T47D (cell line): ENCODE data around the gene HIRIP3.
"Not testable (repeated sequence)": the region's sequence is repeated elsewhere in the genome, so short reads cannot be mapped to it uniquely, and the experiment has no call there.

ENCODE experiments used
- DNase-seq, 2 experiments: peaks; one replicate each; pipeline versions ENCODE4 v3.0.0 to v3.0.0-alpha.2; 2011 to 2012; ENCODE audit warnings: low read depth in 1 of 2, low spot score in 1 of 2
- JUND ChIP-seq: IDR thresholded peaks from 2 replicates; pipeline ENCODE4 v1.6.1; 2012; ENCODE audit warnings: low read depth
- in situ Hi-C: cut with HindIII; loops from 2 replicates; pipeline ENCODE4 v1.10.0; 2016; ENCODE audit warnings: low sequenced_read_pairs, low pct_unique_long_range_greater_than_20kb

The HIRIP3 gene, protein sequence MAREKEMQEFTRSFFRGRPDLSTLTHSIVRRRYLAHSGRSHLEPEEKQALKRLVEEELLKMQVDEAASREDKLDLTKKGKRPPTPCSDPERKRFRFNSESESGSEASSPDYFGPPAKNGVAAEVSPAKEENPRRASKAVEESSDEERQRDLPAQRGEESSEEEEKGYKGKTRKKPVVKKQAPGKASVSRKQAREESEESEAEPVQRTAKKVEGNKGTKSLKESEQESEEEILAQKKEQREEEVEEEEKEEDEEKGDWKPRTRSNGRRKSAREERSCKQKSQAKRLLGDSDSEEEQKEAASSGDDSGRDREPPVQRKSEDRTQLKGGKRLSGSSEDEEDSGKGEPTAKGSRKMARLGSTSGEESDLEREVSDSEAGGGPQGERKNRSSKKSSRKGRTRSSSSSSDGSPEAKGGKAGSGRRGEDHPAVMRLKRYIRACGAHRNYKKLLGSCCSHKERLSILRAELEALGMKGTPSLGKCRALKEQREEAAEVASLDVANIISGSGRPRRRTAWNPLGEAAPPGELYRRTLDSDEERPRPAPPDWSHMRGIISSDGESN

DNA sequence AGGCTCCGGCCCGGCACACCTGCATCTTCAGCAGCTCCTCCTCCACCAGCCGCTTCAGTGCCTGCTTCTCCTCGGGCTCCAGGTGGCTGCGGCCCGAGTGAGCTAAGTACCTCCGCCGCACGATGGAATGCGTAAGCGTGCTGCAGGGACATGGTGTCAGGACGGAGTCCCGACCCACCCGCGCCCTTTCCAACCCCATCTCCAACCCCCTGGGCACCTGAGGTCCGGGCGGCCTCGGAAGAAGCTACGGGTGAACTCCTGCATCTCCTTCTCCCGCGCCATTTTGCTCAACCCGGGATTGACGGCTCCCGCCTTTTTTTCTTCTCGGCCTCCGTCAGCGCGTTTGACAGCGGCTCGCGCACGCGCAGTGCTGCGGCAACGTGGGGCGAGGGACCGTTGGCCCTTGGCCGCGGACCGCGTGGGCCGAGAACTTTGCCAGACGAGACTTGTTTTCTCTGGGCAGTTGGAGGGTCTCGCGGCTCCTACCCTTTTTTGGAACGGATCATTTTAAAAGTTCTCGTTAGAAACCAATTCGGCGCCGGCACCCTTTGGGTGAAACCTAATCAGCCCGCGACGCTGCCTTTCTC, at the start of gene HIRIP3:
TSS of gene HIRIP3 (minus strand) at position 294 of the 587 bp plus-strand sequence. CDS start at position 282, 12 bp downstream.
- in situ Hi-C loops: no loop called here

DNA sequence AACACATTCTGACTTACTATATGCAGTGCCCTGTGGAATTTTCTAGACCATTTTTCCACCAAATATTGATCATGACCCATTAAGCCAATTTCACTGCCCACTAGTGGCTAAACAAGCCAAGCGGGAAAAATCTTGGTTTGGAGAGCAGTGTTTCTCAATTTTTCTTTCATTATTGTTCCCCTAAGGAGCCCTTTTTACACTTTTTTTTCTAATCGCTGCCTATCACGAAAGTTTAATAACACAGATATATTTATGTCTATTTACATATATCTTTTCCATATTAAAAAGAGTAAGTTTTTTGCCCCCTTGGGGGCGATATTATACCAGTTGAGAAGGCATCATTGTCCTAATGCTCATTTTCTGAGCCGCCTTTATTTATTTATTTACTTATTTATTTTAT, 46.4 kb upstream of the HIRIP3 start:
- in situ Hi-C loops: no loop called here
- no peak for TF ChIP-seq JUND
- peak in 1 of 2 experiments; percentile 58 for DNase-seq

More for the DNA sequence above, at the start of gene HIRIP3:
- peak; percentile 90 to 92 for DNase-seq
- no peak for TF ChIP-seq JUND

DNA sequence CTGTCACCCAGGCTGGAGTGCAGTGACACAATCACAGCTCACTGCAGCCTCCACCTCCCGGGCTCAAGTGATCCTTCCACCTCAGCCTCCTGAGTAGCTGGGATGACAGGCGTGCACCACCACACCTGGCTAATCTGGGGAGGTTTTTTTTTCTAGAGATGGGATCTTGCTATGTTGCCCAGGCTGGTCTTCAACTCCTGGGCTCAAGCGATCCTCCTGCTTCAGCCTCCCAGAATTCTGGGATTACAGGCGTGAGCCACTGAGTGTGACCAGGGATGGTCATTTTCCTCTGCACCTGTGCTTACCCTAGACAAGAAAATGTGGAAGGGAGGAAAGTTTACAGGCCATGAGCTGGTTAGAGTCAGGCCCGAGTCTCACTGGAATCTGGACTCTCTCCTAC, 45.3 kb upstream of the HIRIP3 start:
- DNase-seq, in situ Hi-C loops: not testable (repeated sequence)

DNA sequence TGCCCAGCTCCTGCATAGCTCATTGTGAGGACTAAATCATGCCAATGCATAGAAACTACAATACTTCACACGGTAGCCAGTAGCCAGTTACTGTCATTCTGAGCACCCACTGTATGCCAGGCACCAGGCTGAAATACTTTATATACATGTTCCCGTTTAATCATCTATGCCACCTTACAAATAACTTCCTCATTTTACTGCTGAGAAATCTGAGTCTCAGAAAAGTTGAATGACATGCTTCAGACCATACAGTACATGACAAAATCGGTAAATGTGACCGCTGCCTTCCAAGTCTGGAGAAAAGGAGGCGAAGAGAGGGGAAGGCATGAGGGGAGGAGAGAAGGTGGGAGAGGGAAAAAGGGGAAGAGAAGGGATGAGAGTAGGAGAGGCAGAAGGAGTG, 44.8 kb upstream of the HIRIP3 start:
- DNase-seq: no peak
- TF ChIP-seq JUND: no peak
- in situ Hi-C loops: no loop called here

DNA sequence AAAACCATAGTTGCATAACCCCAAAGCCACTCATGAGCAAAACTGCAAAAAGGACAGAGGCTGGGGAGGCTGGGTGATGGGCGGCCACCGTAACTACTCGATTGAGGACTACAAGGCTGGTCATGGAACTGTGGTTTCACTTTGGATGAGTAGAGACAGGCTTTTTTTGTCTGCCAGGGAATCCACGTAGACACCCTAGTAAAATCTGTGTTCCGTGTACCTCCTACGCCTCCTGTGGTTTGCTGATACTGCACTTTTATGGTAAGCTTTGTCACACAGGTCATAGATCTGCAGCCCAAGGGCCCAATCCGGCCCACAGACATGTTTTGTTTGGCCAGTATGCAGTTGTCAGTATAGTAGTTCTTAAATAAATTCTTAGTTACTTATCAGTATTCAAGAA, 37.9 kb upstream of the HIRIP3 start:
- TF ChIP-seq JUND: no peak
- in situ Hi-C loops: no loop called here
- no peak for DNase-seq

DNA sequence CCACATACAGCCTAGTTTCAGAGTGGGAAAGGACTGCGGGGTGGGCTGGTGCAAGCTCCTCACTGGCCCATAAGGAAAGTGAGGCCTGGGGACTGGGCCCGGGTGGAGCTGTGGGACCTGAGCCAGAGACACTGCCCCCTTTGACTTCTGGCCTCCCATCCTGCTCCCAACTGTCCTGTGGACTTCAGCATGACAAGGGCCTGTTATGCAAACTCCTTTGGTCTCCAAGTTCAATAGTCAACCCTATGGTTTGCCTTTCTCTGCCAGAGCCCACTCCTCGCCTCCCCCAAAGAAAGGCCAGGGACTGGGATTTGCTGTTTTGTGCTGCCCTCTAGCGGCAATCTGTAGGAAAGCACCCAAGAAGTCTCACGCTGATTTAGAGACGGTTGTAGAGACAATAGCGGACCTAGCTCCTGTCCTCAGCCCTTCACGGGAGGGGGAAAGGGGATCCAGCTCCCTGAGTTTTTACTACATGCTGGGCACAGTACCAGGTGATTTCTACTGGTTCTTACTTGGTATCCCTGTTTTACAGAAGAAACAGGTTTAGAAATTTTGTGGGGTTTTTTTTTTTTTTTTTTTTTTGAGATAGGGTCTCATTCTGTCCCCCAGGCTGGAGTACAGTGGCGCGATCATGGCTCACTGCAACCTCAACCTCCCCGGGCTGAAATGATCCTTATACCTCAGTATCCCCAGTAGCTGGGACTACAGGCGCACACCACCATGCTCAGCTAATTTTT, 36.8 kb upstream of the HIRIP3 start:
- in situ Hi-C loops: no loop called here
- TF ChIP-seq JUND: no peak
- peak in 1 of 2 experiments; percentile 77 for DNase-seq

DNA sequence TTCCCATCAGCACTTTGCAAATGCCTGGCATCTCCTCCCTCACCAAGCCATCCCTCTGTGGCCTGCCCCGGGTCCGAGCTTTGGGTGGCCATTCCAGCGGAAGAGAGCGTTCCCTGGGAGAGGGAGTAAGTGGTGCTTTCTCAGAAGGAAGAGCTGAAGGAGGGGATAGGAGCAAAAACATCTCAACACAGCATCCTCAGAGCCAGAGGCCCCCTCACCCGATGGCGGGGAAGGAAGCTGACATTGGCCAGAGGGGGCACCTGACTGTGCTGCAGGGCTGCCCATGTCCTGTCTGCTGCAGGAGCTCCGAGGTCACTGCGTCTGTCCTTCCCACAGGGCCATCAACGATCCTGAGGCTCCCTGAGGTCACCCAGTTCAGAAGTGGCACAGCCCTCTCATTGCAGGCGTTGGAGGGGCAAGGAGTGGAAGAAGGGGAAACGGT, 36.1 kb upstream of the HIRIP3 start:
- TF ChIP-seq JUND: no peak
- in situ Hi-C loops: no loop called here
- no peak for DNase-seq

DNA sequence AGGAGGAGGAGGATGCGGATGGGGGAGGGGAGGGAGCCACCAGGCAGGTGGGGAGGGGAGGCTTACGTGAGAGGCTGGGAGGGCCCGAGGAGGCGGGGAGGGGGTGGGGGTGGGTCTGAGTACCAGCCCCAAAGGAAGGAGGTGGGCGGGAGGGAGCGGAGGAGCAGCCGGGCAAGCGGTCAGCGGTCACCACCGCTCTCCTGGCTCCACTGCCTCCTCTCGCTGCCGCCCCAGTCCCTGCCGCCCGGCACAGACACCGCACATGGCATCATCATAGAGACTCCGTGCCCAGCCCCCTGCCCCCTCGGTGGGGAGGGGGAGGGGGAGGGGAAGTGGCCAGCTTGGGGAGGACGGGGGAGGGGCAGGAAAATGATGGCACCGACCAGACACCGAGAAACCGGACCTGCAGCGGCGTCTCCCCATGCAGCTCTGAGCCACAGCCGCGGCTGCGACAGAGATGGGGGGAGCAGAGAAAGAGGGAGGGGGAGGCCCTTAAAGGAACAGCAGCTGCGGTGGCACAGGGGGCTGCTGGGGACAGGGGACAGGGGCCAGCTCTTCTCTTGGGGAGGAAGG, 35.5 kb upstream of the HIRIP3 start, which contains the start of gene TLCD3B:
TSS of gene TLCD3B (minus strand) at position 431 of the 573 bp plus-strand sequence. CDS start 744 bp downstream, outside the sequence.
- TF ChIP-seq JUND: no peak
- in situ Hi-C loops: no loop called here
- no peak for DNase-seq

DNA sequence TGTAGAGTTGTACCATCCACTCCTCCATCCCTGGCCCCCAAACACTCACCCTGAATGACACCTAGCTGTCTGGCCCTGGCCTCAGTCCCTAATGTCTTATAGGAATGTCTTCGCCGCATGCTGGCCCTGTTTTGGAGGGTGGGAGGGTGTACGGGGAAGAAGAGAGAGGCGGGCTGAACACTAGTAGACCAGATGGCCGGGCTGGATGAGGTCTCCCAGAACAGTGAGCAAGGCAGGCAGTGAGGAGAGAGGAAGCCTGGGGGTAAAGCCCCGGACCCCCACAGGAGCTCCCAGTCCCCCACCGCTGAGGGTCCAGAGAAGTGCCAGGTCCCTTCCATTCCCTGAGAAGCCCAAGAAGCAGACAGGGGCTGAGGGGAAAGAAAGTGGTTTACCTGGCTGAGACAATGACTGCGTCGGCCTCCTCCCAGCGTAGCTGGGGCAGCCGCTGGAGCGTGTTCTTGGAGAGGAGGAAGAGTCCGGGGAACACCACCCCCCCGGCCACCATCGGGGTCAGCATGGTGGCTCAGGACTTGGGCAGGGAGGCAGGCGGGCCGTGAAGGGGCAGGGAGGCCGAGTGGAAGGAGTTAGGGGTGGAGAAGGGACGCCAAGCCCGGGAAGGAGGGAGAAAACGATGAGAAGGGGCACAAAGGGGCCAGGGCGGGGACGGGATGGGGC, 34.7 kb upstream of the HIRIP3 start:
- in situ Hi-C loops: no loop called here
- no peak for TF ChIP-seq JUND
- DNase-seq: no peak

DNA sequence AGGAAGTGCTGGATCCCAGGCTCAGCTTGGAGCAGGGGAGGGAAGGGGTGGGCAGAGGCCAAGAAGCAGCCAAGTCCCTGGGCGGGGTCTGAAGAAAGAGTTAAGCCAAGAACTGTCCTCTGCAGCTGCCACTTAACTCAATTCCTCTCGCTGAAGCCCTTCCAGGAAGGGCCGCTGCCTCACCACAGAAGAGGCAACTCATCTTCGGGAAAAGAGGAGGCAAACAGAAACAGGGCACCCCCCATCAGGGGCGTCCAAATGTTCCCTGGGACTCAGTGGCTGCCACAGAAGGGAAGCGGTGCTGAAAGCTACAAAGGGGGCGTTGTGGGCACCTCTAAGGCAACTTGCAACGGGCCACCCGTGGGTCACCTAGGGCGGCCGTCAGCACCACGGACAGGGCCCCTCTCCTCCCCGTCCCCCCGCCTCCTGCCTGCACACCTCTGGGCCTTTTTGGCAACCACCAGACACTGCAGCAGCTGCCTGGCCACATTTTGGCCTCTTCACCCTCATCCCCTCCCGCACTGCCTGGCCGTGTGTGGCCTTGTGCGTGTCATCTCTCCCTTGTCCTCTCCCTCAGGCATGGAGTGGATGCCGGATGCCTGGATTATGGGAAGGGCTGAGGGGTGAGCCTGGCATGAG, 33.1 kb upstream of the HIRIP3 start:
- TF ChIP-seq JUND: no peak
- in situ Hi-C loops: no loop called here
- DNase-seq: peak; percentile 19 to 66

DNA sequence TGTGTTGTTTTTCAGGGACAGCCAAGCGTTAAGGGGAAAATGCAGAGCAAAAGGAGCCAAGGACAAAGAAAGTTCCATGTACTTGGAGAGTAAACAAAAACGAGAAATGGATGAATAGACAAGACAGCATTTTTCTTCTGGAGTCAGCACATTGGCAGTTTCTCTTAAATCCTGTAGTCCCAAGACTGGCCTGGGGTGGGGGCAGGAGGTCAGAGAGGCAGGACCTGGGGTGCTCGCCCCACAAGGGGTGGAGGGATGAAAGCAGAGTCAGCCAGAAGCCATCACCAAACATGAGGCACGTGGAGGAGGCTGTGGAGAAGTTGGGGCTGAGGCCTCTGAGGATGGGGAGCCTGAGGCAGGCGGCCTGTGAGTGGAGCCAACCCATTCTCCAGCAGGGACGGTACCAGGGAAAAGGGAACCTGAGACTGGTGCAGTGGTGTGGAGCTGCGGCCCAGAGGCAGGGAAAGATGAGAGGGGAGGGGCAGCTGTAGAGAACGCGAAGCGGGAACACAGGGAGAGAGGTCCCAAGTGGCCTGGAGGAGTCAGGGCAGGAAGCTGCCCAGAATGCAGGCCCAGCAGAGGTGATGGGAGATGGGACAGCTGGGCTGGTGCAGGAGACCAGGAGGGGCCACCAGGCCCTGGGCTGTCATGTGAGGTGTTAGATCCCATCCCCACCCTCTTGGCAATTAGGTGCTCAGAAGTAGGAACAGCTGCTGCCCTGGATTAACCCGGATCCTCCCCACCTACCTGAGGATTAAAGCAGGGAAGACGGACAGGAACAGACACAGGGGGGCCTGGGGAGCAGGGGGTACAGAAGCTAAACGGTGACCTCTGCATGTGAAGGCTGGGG, 32.4 kb upstream of the HIRIP3 start:
- DNase-seq: no peak
- in situ Hi-C loops: no loop called here
- no peak for TF ChIP-seq JUND
